RWPE2 (cell line): Measurements from ENCODE around the gene ZNF653.

ENCODE experiments used
- ATAC-seq: fragments of 200-7000 bp; cut with Tn5 transposase; 3 replicates; pipeline ENCODE4 v1.9.1; 2021; ENCODE audit warnings: low read depth
- DNase-seq: peaks from one replicate; pipeline ENCODE4 v3.0.0-alpha.2; 2020; ENCODE audit warnings: low spot score
- H3K27ac ChIP-seq: fragments of 450-650 bp; 2 replicates; pipeline ENCODE4 v1.5.1; 2017; ENCODE audit warnings: mild to moderate bottlenecking; ENCODE audit not compliant: poor library complexity, severe bottlenecking
- H3K27me3 ChIP-seq: fragments of 250-450 bp; sonication (Bioruptor Pico); 2 replicates; pipeline ENCODE4 v1.5.1; 2021; ENCODE audit warnings: mild to moderate bottlenecking, moderate library complexity; ENCODE audit not compliant: insufficient read depth, poor library complexity, severe bottlenecking
- H3K36me3 ChIP-seq: fragments of 250-450 bp; sonication (Bioruptor Pico); 2 replicates; pipeline ENCODE4 v1.5.1; 2020; ENCODE audit warnings: low read depth, mild to moderate bottlenecking, moderate library complexity
- H3K4me1 ChIP-seq: fragments of 250-450 bp; sonication (Bioruptor Pico); 2 replicates; pipeline ENCODE4 v1.5.1; 2021; ENCODE audit warnings: mild to moderate bottlenecking, moderate library complexity; ENCODE audit not compliant: insufficient read depth, poor library complexity, severe bottlenecking
- H3K4me3 ChIP-seq: fragments of 250-450 bp; sonication (Bioruptor Pico); 2 replicates; pipeline ENCODE4 v1.5.1; 2021; ENCODE audit warnings: mild to moderate bottlenecking, moderate library complexity; ENCODE audit not compliant: severe bottlenecking
- H3K9me3 ChIP-seq: fragments of 250-450 bp; sonication (Bioruptor Pico); 2 replicates; pipeline ENCODE4 v1.5.1; 2021; ENCODE audit warnings: mild to moderate bottlenecking, moderate library complexity; ENCODE audit not compliant: severe bottlenecking
- CTCF ChIP-seq: fragments of 450-650 bp; IDR thresholded peaks from one replicate; pipeline ENCODE4 v1.5.1; 2017; ENCODE audit warnings: mild to moderate bottlenecking, moderate library complexity; ENCODE audit not compliant: poor library complexity, severe bottlenecking

Gene ZNF653

DNA sequence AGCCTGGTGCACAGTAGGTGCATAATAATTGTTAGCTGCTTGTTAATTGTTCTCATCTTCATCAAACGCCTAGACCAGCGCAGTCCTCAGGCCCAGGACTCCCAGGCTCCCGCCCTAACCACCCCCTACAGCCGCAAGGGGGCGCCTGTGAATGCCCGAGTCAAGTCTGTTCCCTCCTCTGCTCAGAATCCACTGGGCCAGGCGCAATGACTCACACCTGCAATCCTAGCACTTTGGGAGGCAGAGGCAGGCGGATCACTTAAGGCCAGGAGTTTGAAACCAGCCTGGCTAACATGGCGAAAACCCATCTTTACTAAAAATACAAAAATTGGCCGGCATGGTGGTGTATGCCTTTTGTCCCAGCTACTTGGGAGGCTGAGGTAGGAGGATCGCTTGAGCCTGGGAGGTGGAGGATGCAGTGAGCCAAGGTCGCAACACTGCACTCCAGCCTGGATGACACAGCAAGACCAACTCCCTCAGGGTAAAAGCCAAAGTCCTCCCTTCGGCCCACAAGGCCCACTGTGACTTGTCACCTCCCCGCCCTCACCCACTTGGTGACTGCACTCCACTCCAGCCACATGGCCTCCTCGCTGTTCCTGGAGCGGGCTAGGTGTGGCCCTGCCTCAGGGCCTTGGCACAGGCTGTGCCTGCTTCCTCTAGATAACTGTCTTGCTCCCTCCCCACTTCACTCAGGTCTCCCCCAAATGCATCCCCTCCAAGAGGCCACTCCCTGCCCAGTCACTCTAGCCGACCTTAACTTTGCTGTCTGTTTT, 9.1 kb downstream of the ZNF653 start:
- Histone ChIP-seq H3K27ac (no peak overlapping the region), H3K9me3 (no peaks in the 10 kb centered on the region), H3K27me3 (no peaks in the 10 kb centered on the region), H3K4me3 (no peak overlapping the region), H3K36me3 (no peaks in the 10 kb centered on the region; the same call in 1 of the 2 replicates), H3K4me1 (no peaks in the 10 kb centered on the region)
- peak; percentile 68 for TF ChIP-seq CTCF
- ATAC-seq (peak; percentile 88), DNase-seq (no peak)

DNA sequence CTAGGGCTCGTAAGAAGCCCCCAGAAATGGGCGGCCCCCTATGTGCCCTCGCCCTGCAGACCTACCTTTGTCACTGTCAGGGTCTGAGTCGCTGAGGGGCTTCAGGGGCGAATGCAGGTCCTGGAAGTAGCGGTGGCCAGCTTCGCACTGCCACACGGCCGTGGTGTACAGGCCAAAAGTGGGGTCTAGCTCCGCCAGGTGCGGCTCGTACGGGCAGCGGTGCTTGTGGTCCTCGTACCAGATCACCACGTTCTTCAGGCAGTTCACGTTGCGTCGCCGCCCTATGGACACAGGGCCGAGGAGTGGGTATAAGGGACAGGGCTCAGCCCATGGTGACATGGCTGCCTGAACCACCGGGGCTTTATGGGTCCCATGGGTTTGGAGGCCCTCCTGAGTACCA, 9.8 kb downstream of the ZNF653 start:
- H3K27me3 ChIP-seq = no peaks in the 10 kb centered on the region
- DNase-seq (no peak), ATAC-seq (no peak)
- H3K4me1 ChIP-seq = no peaks in the 10 kb centered on the region
- H3K4me3 ChIP-seq = no peak overlapping the region
- no peaks in the 10 kb centered on the region for H3K9me3 ChIP-seq
- no peaks in the 10 kb centered on the region; the same call in 1 of the 2 replicates for H3K36me3 ChIP-seq
- TF ChIP-seq CTCF = no peak
- no peak overlapping the region for H3K27ac ChIP-seq

GRCh38 chr19:11495481-11495880, 10.2 kb downstream of the ZNF653 start:
- H3K4me3 ChIP-seq = no peak overlapping the region
- no peak overlapping the region for H3K27ac ChIP-seq
- no peaks in the 10 kb centered on the region; the same call in 1 of the 2 replicates for H3K36me3 ChIP-seq
- no peak for DNase-seq
- no peak for ATAC-seq
- H3K4me1 ChIP-seq = no peaks in the 10 kb centered on the region
- H3K9me3 ChIP-seq = no peaks in the 10 kb centered on the region
- no peaks in the 10 kb centered on the region for H3K27me3 ChIP-seq
- no peak for TF ChIP-seq CTCF

DNA sequence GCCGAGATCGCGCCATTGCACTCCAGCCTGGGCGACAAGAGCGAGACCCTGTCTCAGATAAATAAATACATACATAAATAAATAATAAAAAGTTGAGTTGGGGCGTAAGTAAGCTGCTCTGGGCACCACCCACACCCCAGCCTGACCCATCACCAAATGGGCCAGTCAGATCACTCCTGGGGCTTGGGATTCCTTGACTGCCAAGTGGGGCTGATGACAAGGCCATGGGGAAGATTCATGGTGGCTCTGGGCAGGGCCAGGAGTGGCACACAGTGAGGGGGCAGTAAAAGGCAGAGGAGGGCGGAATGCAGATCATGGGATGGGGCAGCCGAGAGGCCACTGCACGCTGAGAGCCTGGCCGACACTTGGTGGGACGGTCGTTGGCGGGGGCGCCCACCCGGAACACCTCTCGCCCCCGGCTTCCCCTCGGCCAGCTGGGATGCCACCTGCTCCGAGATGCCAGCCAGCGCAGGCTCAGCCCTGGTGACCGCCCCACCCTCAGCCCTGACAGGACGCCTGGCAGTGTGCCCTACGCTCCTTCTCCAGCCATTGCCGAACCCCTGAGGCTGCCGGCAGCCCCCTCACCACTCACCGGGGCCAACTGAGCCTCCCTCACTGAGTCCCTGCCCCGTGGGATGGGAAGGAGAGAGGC, 10.9 kb downstream of the ZNF653 start:
- H3K27me3 ChIP-seq = no peaks in the 10 kb centered on the region
- no peak overlapping the region for H3K27ac ChIP-seq
- no peak for DNase-seq
- no peak for ATAC-seq
- no peaks in the 10 kb centered on the region for H3K9me3 ChIP-seq
- H3K36me3 ChIP-seq = no peaks in the 10 kb centered on the region; the same call in 1 of the 2 replicates
- no peak for TF ChIP-seq CTCF
- no peaks in the 10 kb centered on the region for H3K4me1 ChIP-seq
- H3K4me3 ChIP-seq = no peak overlapping the region

DNA sequence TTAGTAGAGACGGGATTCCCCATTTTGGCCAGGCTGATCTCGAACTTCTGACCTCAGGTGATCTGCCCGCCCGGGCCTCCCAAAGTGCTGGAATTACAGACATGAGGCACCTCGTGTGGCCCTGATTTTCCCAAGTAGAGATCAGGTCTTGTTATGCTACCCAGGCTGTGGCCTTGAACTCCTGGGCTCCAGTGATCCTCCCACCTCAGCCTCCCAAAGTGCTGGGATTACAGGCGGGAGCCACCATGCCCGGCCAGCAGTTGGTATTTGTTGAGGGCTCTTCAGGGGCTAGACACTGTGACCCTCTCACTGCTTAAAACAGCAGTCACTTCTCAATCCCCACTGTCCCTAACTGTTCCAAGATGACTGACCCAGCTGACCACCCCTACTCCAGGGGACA, 16.3 kb downstream of the ZNF653 start:
- ATAC-seq (no peak), DNase-seq (no peak)
- no peak for TF ChIP-seq CTCF
- no peak overlapping the region for H3K27ac ChIP-seq
- H3K36me3 ChIP-seq = no peaks in the 10 kb centered on the region
- H3K27me3 ChIP-seq = no peaks in the 10 kb centered on the region
- H3K4me3 ChIP-seq = no peak overlapping the region
- H3K9me3 ChIP-seq = no peaks in the 10 kb centered on the region
- no peaks in the 10 kb centered on the region for H3K4me1 ChIP-seq
